ENCODE measurements around the gene SPG7.

The SPG7 gene

GRCh38 chr16:89467382-89467781 is 40.8 kb upstream of the SPG7 start:
- no peaks in the 10 kb centered on the region for H3K9me2 ChIP-seq (ENCODE audit: low read depth, low read length)
- no peak overlapping the region for H3K4me3 ChIP-seq (ENCODE audit: low read depth, low read length, poor library complexity, severe bottlenecking)
- H4K20me1 ChIP-seq (ENCODE audit: insufficient read depth, low read length): no peaks in the 10 kb centered on the region
- H3K27me3 ChIP-seq (ENCODE audit: insufficient read depth, low read length): no peaks in the 10 kb centered on the region
- peaks cover 88% of the 10 kb centered on the region for H3K79me2 ChIP-seq (ENCODE audit: insufficient read depth, low read length)
- H3K27ac ChIP-seq (ENCODE audit: low read depth, low read length, poor library complexity, severe bottlenecking): no peak overlapping the region
- peaks cover 20% of the 10 kb centered on the region for H3K36me3 ChIP-seq (ENCODE audit: insufficient read depth, low read length)
- H3F3A ChIP-seq (ENCODE audit: insufficient read depth, low read length): no peaks in the 10 kb centered on the region
- no peak overlapping the region for H3K4me2 ChIP-seq (ENCODE audit: low read length)
- no peak for TF ChIP-seq EZH2 (IDR thresholded peaks at IDR 0.05; ENCODE audit: borderline replicate concordance, low read length)
- no peak for TF ChIP-seq CTCF (IDR thresholded peaks at IDR 0.05; ENCODE audit: low read length)
- H2AFZ ChIP-seq (ENCODE audit: low read length): no peak overlapping the region
- no peaks in the 10 kb centered on the region for H3K4me1 ChIP-seq (ENCODE audit: insufficient read depth, low read length, severe bottlenecking)
- H3K9me3 ChIP-seq (ENCODE audit: low read length): no peaks in the 10 kb centered on the region
- H3K9ac ChIP-seq (ENCODE audit: low read length): no peak overlapping the region

DNA sequence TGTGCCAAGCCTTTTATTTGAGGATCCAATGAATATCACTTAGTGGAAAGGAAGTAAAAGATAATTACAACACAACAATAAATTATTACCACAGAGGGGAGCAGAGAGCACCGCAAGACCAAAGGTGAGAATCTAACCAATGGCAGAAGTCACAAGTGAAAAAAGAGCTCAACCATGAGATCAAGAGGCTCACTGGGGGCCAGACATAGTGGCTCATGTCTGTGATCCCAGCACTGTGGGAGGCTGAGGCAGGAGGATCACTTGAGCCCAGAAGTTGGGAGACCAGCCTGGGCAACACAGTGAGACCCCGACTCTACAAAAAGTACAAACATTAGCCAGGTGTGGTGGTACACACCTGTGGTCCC is 35.5 kb upstream of the SPG7 start:
- TF ChIP-seq CTCF (IDR thresholded peaks at IDR 0.05; ENCODE audit: low read length): no peak
- TF ChIP-seq EZH2 (IDR thresholded peaks at IDR 0.05; ENCODE audit: borderline replicate concordance, low read length): no peak
- H3K9me2 ChIP-seq (ENCODE audit: low read depth, low read length): no peaks in the 10 kb centered on the region
- no peaks in the 10 kb centered on the region for H3K9me3 ChIP-seq (ENCODE audit: low read length)
- no peaks in the 10 kb centered on the region for H3F3A ChIP-seq (ENCODE audit: insufficient read depth, low read length)
- H3K27ac ChIP-seq (ENCODE audit: low read depth, low read length, poor library complexity, severe bottlenecking): no peak overlapping the region
- H3K79me2 ChIP-seq (ENCODE audit: insufficient read depth, low read length): peaks cover 95% of the 10 kb centered on the region
- H3K36me3 ChIP-seq (ENCODE audit: insufficient read depth, low read length): peaks cover 11% of the 10 kb centered on the region; the same call in 1 of the 2 replicates
- 0 out of 2 replicates have a peak, but pooled peaks cover 2% of the 10 kb centered on the region for H4K20me1 ChIP-seq (ENCODE audit: insufficient read depth, low read length)
- no peak overlapping the region for H3K9ac ChIP-seq (ENCODE audit: low read length)
- H3K4me1 ChIP-seq (ENCODE audit: insufficient read depth, low read length, severe bottlenecking): peaks cover 23% of the 10 kb centered on the region
- no peak overlapping the region for H3K4me3 ChIP-seq (ENCODE audit: low read depth, low read length, poor library complexity, severe bottlenecking)
- H3K4me2 ChIP-seq (ENCODE audit: low read length): no peak overlapping the region
- H3K27me3 ChIP-seq (ENCODE audit: insufficient read depth, low read length): no peaks in the 10 kb centered on the region
- H2AFZ ChIP-seq (ENCODE audit: low read length): no peak overlapping the region

DNA sequence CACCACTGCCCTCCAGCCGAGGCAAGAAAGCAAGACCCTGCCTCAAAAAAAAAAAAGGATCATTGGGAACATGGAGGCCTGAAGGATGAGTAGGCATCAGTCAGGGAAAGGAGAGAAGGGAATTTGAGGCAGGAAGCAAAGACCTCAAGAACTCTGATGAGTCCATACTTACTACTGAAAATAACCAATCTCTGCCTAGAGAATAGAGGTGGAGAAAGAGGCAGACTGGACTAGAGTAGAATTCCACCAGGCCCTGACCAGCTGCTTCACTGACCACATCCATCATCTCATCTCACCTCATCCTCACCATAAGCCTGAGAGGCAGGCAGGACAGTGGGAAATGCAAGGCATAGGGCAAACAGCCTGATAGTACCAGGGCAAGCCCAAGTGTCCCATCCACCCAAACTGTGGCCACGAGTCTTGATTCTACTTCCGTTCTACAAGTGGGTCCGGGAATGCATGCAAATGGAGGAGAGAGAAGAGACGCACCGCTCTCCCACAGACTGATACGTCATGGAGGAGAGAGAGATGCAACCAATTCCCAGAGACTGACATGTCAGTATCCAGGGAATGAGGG is 35.0 kb upstream of the SPG7 start:
- Histone ChIP-seq H3K79me2 (ENCODE audit: insufficient read depth, low read length) (peaks cover 95% of the 10 kb centered on the region), H3K9me3 (ENCODE audit: low read length) (no peaks in the 10 kb centered on the region), H3K36me3 (ENCODE audit: insufficient read depth, low read length) (peaks cover 5% of the 10 kb centered on the region; the same call in 1 of the 2 replicates), H3K4me2 (ENCODE audit: low read length) (no peak overlapping the region), H3K27me3 (ENCODE audit: insufficient read depth, low read length) (no peaks in the 10 kb centered on the region), H3F3A (ENCODE audit: insufficient read depth, low read length) (no peaks in the 10 kb centered on the region), H3K9ac (ENCODE audit: low read length) (no peak overlapping the region), H3K9me2 (ENCODE audit: low read depth, low read length) (no peaks in the 10 kb centered on the region), H4K20me1 (ENCODE audit: insufficient read depth, low read length) (0 out of 2 replicates have a peak, but pooled peaks cover 2% of the 10 kb centered on the region), H3K27ac (ENCODE audit: low read depth, low read length, poor library complexity, severe bottlenecking) (no peak overlapping the region), H3K4me3 (ENCODE audit: low read depth, low read length, poor library complexity, severe bottlenecking) (no peak overlapping the region), H2AFZ (ENCODE audit: low read length) (no peak overlapping the region), H3K4me1 (ENCODE audit: insufficient read depth, low read length, severe bottlenecking) (peaks cover 28% of the 10 kb centered on the region)
- TF ChIP-seq EZH2 (IDR thresholded peaks at IDR 0.05; ENCODE audit: borderline replicate concordance, low read length) (no peak), CTCF (IDR thresholded peaks at IDR 0.05; ENCODE audit: low read length) (no peak)
